Ishikawa (cell line): Measurements from ENCODE around the gene TOX2.

ENCODE experiments used
- NFIC ChIP-seq: IDR thresholded peaks from 2 replicates; pipeline ENCODE4 v1.6.1; 2012
- USF1 ChIP-seq: IDR thresholded peaks from 2 replicates; pipeline ENCODE4 v1.6.1; 2012

TOX2 gene

GRCh38 chr20:44118185-44119033, 203.8 kb downstream of the TOX2 start:
- no peak for TF ChIP-seq NFIC
- peak; percentile 94 for TF ChIP-seq USF1
